Mesendoderm (in vitro differentiated cells): ENCODE data around the gene KIAA1191.

Experiments used
- DNase-seq: peaks from one replicate; pipeline ENCODE4 v3.0.0; 2013
- H2AK5ac ChIP-seq: 2 replicates; pipeline ENCODE4 v1.6.1; 2013; ENCODE audit warnings: low read length, inconsistent platforms
- H2BK120ac ChIP-seq: 2 replicates; pipeline ENCODE4 v1.6.1; 2013; ENCODE audit warnings: low read depth, mild to moderate bottlenecking, low read length, moderate library complexity, mixed read lengths
- H2BK15ac ChIP-seq: replicated peaks from 2 replicates; pipeline ENCODE4 v1.6.1; 2013; ENCODE audit warnings: low read depth, mild to moderate bottlenecking, moderate library complexity
- H2BK5ac ChIP-seq: 2 replicates; pipeline ENCODE4 v1.6.1; 2013; ENCODE audit warnings: low read length, inconsistent platforms
- H3K18ac ChIP-seq: 2 replicates; pipeline ENCODE4 v1.6.1; 2013; ENCODE audit warnings: mild to moderate bottlenecking, low read length, mixed read lengths
- H3K23ac ChIP-seq: one replicate; pipeline ENCODE4 v1.6.1; 2013; ENCODE audit warnings: low read length
- H3K27ac ChIP-seq: 2 replicates; pipeline ENCODE4 v1.5.1; 2013; ENCODE audit warnings: low read depth, mild to moderate bottlenecking, inconsistent platforms, low read length, moderate library complexity
- H3K27me3 ChIP-seq: 2 replicates; pipeline ENCODE4 v1.6.1; 2013; ENCODE audit warnings: low read length, control low read depth, mild to moderate bottlenecking, inconsistent platforms; ENCODE audit not compliant: insufficient read depth, poor library complexity
- H3K36me3 ChIP-seq: 2 replicates; pipeline ENCODE4 v1.6.1; 2013; ENCODE audit warnings: low read length, inconsistent platforms; ENCODE audit not compliant: control insufficient read depth, insufficient read depth
- H3K4ac ChIP-seq: one replicate; pipeline ENCODE4 v1.6.1; 2013; ENCODE audit warnings: low read depth, mild to moderate bottlenecking, low read length, moderate library complexity
- H3K4me1 ChIP-seq: 2 replicates; pipeline ENCODE4 v1.6.1; 2013; ENCODE audit warnings: low read depth, low read length, inconsistent platforms; ENCODE audit not compliant: control insufficient read depth
- H3K4me2 ChIP-seq: 2 replicates; pipeline ENCODE4 v1.6.1; 2013; ENCODE audit warnings: low read length
- H3K4me3 ChIP-seq: 2 replicates; pipeline ENCODE4 v1.5.1; 2013; ENCODE audit warnings: mild to moderate bottlenecking, low read length
- H3K56ac ChIP-seq: one replicate; pipeline ENCODE4 v1.6.1; 2013; ENCODE audit warnings: low read length
- H3K79me1 ChIP-seq: 2 replicates; pipeline ENCODE4 v1.6.1; 2013; ENCODE audit warnings: low read length, inconsistent platforms
- H3K79me2 ChIP-seq: 2 replicates; pipeline ENCODE4 v1.6.1; 2013; ENCODE audit warnings: mild to moderate bottlenecking, low read length; ENCODE audit not compliant: control insufficient read depth, insufficient read depth
- H3K9ac ChIP-seq: 2 replicates; pipeline ENCODE4 v1.6.1; 2013; ENCODE audit warnings: low read length, inconsistent platforms
- H4K5ac ChIP-seq: one replicate; pipeline ENCODE4 v1.6.1; 2013; ENCODE audit warnings: low read length
- H4K8ac ChIP-seq: one replicate; pipeline ENCODE4 v1.6.1; 2013; ENCODE audit warnings: low read depth, mild to moderate bottlenecking, control low read depth, low read length, moderate library complexity
- WGBS: extraction: QIAGEN DNeasy Blood & Tissue Kit; methylation state at CpG from one replicate; pipeline ENCODE4 v1.1.7; 2013; ENCODE audit warnings: low lambda C conversion rate, missing lambda C conversion rate; ENCODE audit not compliant: insufficient coverage; ENCODE audit errors: extremely low coverage; 5-methylcytosine and 5-hydroxymethylcytosine counted together

Gene KIAA1191

GRCh38 chr5:176391999-176392398, 30.4 kb upstream of the KIAA1191 start:
- no peak overlapping the region for H3K4ac ChIP-seq
- no peak overlapping the region for H4K8ac ChIP-seq
- peaks cover 13% of the 10 kb centered on the region for H3K79me2 ChIP-seq
- no CpG with 5 or more reads among the region's 4 CpGs for WGBS
- H4K5ac ChIP-seq: no peak overlapping the region
- H2BK15ac ChIP-seq: no peak overlapping the region
- H3K4me2 ChIP-seq: no peak overlapping the region
- no peak for DNase-seq
- no peak overlapping the region for H3K9ac ChIP-seq
- H3K23ac ChIP-seq: no peak overlapping the region
- H2BK120ac ChIP-seq: no peak overlapping the region
- no peak overlapping the region for H2AK5ac ChIP-seq
- H3K79me1 ChIP-seq: peaks cover 5% of the 10 kb centered on the region
- H3K4me3 ChIP-seq: no peak overlapping the region
- no peak overlapping the region for H3K56ac ChIP-seq
- no peaks in the 10 kb centered on the region for H3K27me3 ChIP-seq
- H3K4me1 ChIP-seq: peaks cover 2% of the 10 kb centered on the region
- no peaks in the 10 kb centered on the region for H3K36me3 ChIP-seq
- no peak overlapping the region for H3K27ac ChIP-seq
- H3K18ac ChIP-seq: no peak overlapping the region
- H2BK5ac ChIP-seq: no peak overlapping the region

- Histone ChIP-seq H3K9ac (no peak overlapping the region), H3K18ac (no peak overlapping the region), H2AK5ac (no peak overlapping the region), H3K4me2 (no peak overlapping the region), H4K8ac (no peak overlapping the region), H2BK5ac (no peak overlapping the region), H2BK15ac (no peak overlapping the region), H3K79me2 (peaks cover 18% of the 10 kb centered on the region), H4K5ac (no peak overlapping the region), H3K79me1 (peaks cover 8% of the 10 kb centered on the region), H2BK120ac (no peak overlapping the region), H3K56ac (no peak overlapping the region), H3K4me3 (no peak overlapping the region), H3K4ac (no peak overlapping the region), H3K27ac (no peak overlapping the region), H3K27me3 (no peaks in the 10 kb centered on the region), H3K4me1 (peaks cover 2% of the 10 kb centered on the region), H3K36me3 (peaks cover 2% of the 10 kb centered on the region), H3K23ac (no peak overlapping the region)
- peak; percentile 22 for DNase-seq
- no CpG with 5 or more reads among the region's 4 CpGs for WGBS
These were observed 29.9 kb upstream of the KIAA1191 start for GRCh38 chr5:176391479-176391878.

GRCh38 chr5:176389135-176390123, 27.9 kb upstream of the KIAA1191 start:
- peak overlapping the region; percentile 70 for H3K4me3 ChIP-seq

GRCh38 chr5:176388444-176389134, 27.0 kb upstream of the KIAA1191 start, which contains the start of the genes HIGD2A and NOP16:
TSS of gene HIGD2A (plus strand) at chr5:176388751. CDS start at chr5:176388820, 69 bp downstream.
TSS of gene NOP16 (minus strand) at chr5:176388598. CDS start at chr5:176388539, 59 bp downstream.
- Histone ChIP-seq H3K27ac (peak within 1 kb of the TSS; percentile 77), H3K4me1 (peaks cover 2% of the 10 kb centered on the region), H3K56ac (peak within 1 kb of the TSS; percentile 98), H3K79me1 (peaks cover 13% of the 10 kb centered on the region), H3K4me2 (peak within 1 kb of the TSS; percentile 90), H3K18ac (peak within 1 kb of the TSS; percentile 66), H4K8ac (no peak within 1 kb of the TSS), H3K23ac (peak within 1 kb of the TSS; percentile 90), H2BK5ac (peak within 1 kb of the TSS; percentile 75), H3K79me2 (peaks cover 20% of the 10 kb centered on the region), H2BK15ac (no peak within 1 kb of the TSS), H3K4me3 (peak within 1 kb of the TSS; percentile 94), H3K36me3 (peaks cover 2% of the 10 kb centered on the region), H4K5ac (no peak within 1 kb of the TSS), H3K4ac (peak within 1 kb of the TSS; percentile 87), H2BK120ac (no peak within 1 kb of the TSS), H2AK5ac (peak within 1 kb of the TSS; percentile 93), H3K27me3 (no peaks in the 10 kb centered on the region), H3K9ac (peak within 1 kb of the TSS; percentile 94)
- DNase-seq: peak; percentile 99
- WGBS: no CpG with 5 or more reads among the region's 47 CpGs

More at GRCh38 chr5:176389135-176390123, 27.9 kb upstream of the KIAA1191 start:
- Histone ChIP-seq H2AK5ac (no peak overlapping the region), H3K36me3 (peaks cover 2% of the 10 kb centered on the region), H3K56ac (peak overlapping the region; percentile 92), H3K4me1 (peaks cover 2% of the 10 kb centered on the region), H3K79me2 (peaks cover 20% of the 10 kb centered on the region), H4K8ac (no peak overlapping the region), H2BK120ac (no peak overlapping the region), H3K18ac (no peak overlapping the region), H3K23ac (no peak overlapping the region), H4K5ac (no peak overlapping the region), H3K4ac (peak overlapping the region; percentile 6), H3K27me3 (no peaks in the 10 kb centered on the region), H3K4me2 (peak overlapping the region; percentile 38), H2BK5ac (no peak overlapping the region), H2BK15ac (no peak overlapping the region), H3K27ac (peak overlapping the region; percentile 46), H3K79me1 (peaks cover 13% of the 10 kb centered on the region), H3K9ac (peak overlapping the region; percentile 86)
- DNase-seq: no peak
- WGBS: no CpG with 5 or more reads among the region's 41 CpGs

- Histone ChIP-seq H3K27me3 (no peaks in the 10 kb centered on the region), H3K4ac (peak overlapping the region; percentile 87), H3K4me2 (peak overlapping the region; percentile 90), H3K27ac (no peak overlapping the region), H3K18ac (peak overlapping the region; percentile 28), H3K4me3 (peak overlapping the region; percentile 94), H2BK15ac (no peak overlapping the region), H2AK5ac (peak overlapping the region; percentile 93), H3K79me1 (peaks cover 13% of the 10 kb centered on the region), H3K9ac (peak overlapping the region; percentile 94), H3K56ac (peak overlapping the region; percentile 96), H3K36me3 (peaks cover 5% of the 10 kb centered on the region), H4K5ac (no peak overlapping the region), H3K4me1 (peaks cover 2% of the 10 kb centered on the region), H4K8ac (no peak overlapping the region), H2BK5ac (peak overlapping the region; percentile 51), H3K23ac (peak overlapping the region; percentile 90), H3K79me2 (peaks cover 20% of the 10 kb centered on the region), H2BK120ac (no peak overlapping the region)
- peak; percentile 81 for DNase-seq
- no CpG with 5 or more reads among the region's 29 CpGs for WGBS
These were observed 26.5 kb upstream of the KIAA1191 start for GRCh38 chr5:176388003-176388443.
